OCI-LY1 (cell line): Measurements from ENCODE around the gene KCNH4.

Experiments
- CTCF ChIP-seq: fragments of 200-600 bp; sonication (generic), shearing (Covaris generic); IDR thresholded peaks from 2 replicates; pipeline ENCODE4 v1.5.1; 2017; ENCODE audit warnings: mild to moderate bottlenecking, antibody characterized with exemption, low read length, moderate library complexity, mixed read lengths
- EZH2 ChIP-seq: fragments of 200-600 bp; sonication (generic), shearing (Covaris generic); IDR thresholded peaks from 2 replicates; pipeline ENCODE4 v1.8.0; 2017; ENCODE audit warnings: borderline replicate concordance, mixed run types, mild to moderate bottlenecking, antibody characterized with exemption, low read length, moderate library complexity, mixed read lengths

- TF ChIP-seq EZH2 (no peak), CTCF (no peak)
Measured at GRCh38 chr17:42210046-42210445, 29.1 kb upstream of the KCNH4 start.
